GM12878 (cell line): ENCODE data around the gene SLC6A17. TPM values are rescaled to one million over a fixed set of nuclear protein-coding genes. Genes with fewer than 3 reads are reported as not detected.

Experiments
- ATAC-seq: fragments of 200-7000 bp; cut with Tn5 transposase; 3 replicates; pipeline ENCODE4 v1.9.1; 2020; ENCODE audit warnings: mild to moderate bottlenecking, moderate library complexity
- BruUV-seq: library from RNA; stranded (reverse); fragments of 400-500 nt; replicated peaks from 2 replicates; lab custom pipeline; 2021; lab: Mats Ljungman, UMichigan
- CTCF ChIA-PET: fragments of 300-600 bp; sonication (Branson Sonifier 250); formaldehyde crosslinking; extraction: SDS; loops from one replicate; lab custom pipeline; 2021; ENCODE audit warnings: inconsistent platforms; lab: Yijun Ruan, JAX
- POLR2A ChIA-PET: fragments of 350-600 bp; formaldehyde crosslinking; extraction: SDS; loops from one replicate; lab custom pipeline; 2021; ENCODE audit warnings: inconsistent platforms; lab: Charles Lee
- RAD21 ChIA-PET: fragments of 300-600 bp; sonication (Branson Sonifier 250); formaldehyde crosslinking; loops from one replicate; lab custom pipeline; 2023; ENCODE audit warnings: antibody characterized with exemption; ENCODE audit not compliant: unreplicated experiment; lab: Charles Lee
- SMC1A ChIA-PET: fragments of 300-600 bp; sonication (Branson Sonifier 250); formaldehyde crosslinking; loops from one replicate; lab custom pipeline; 2023; ENCODE audit not compliant: unreplicated experiment, uncharacterized antibody; lab: Charles Lee
- DNase-seq: peaks from one replicate; pipeline ENCODE4 v3.0.0-alpha.2; 2011; ENCODE audit warnings: low read depth, low spot score
- FAIRE-seq: peaks from 3 replicates; lab custom pipeline; 2011; peaks lifted over from hg19 to GRCh38; lab: Jason Lieb, UNC
- H2AFZ ChIP-seq: 2 replicates; pipeline ENCODE4 v1.6.0; 2011; ENCODE audit warnings: low read depth, low read length, control low read depth; ENCODE audit not compliant: control insufficient read depth
- H3K27ac ChIP-seq: 2 replicates; pipeline ENCODE4 v1.5.1; 2011; ENCODE audit warnings: control low read depth; ENCODE audit not compliant: control insufficient read depth, insufficient read depth
- H3K27me3 ChIP-seq, 2 experiments: replicated peaks in 1 of 2; 2 replicates each; pipeline versions ENCODE4 v1.6.0 to v1.6.1; 2011; ENCODE audit warnings: low read length in 1 of 2; ENCODE audit not compliant: control insufficient read depth in 2 of 2, insufficient read depth in 2 of 2
- H3K36me3 ChIP-seq, 2 experiments: 2 replicates each; pipeline ENCODE4 v1.5.1; 2011; ENCODE audit warnings: low read length in 1 of 2; ENCODE audit not compliant: control insufficient read depth in 2 of 2, insufficient read depth in 2 of 2
- H3K4me1 ChIP-seq: 2 replicates; pipeline ENCODE4 v1.6.1; 2011; ENCODE audit warnings: mild to moderate bottlenecking, low read length, moderate library complexity, mixed read lengths; ENCODE audit not compliant: control insufficient read depth, insufficient read depth
- H3K4me2 ChIP-seq: 2 replicates; pipeline ENCODE4 v1.6.0; 2011; ENCODE audit warnings: control low read depth; ENCODE audit not compliant: control insufficient read depth, insufficient read depth
- H3K4me3 ChIP-seq: fragments of 200-600 bp; sonication (generic); 2 replicates; pipeline ENCODE4 v1.5.1; 2016
- H3K79me2 ChIP-seq: 2 replicates; pipeline ENCODE4 v1.6.0; 2011; ENCODE audit warnings: low read length; ENCODE audit not compliant: control insufficient read depth, insufficient read depth
- H3K9ac ChIP-seq: 2 replicates; pipeline ENCODE4 v1.8.0; 2011; ENCODE audit warnings: low read length, control low read depth, mixed read lengths; ENCODE audit not compliant: control insufficient read depth, insufficient read depth
- H3K9me3 ChIP-seq: replicated peaks from 3 replicates; pipeline ENCODE4 v1.5.1; 2011; ENCODE audit warnings: mild to moderate bottlenecking, low read length; ENCODE audit not compliant: control insufficient read depth, insufficient read depth
- H4K20me1 ChIP-seq: 2 replicates; pipeline ENCODE4 v1.6.0; 2011; ENCODE audit not compliant: control insufficient read depth, insufficient read depth
- CHD1 ChIP-seq: IDR thresholded peaks from 2 replicates; pipeline ENCODE4 v1.6.1; 2012; ENCODE audit warnings: low read depth, low read length, improper control_type of control experiment
- E2F8 ChIP-seq: fragments of 450-650 bp; IDR thresholded peaks from 2 replicates; pipeline ENCODE4 v1.6.1; 2018; ENCODE audit warnings: mild to moderate bottlenecking, low read depth, moderate library complexity; ENCODE audit not compliant: partially characterized antibody
- KDM1A ChIP-seq: fragments of 200-600 bp; sonication (generic); IDR thresholded peaks from 2 replicates; pipeline ENCODE4 v1.6.1; 2016; ENCODE audit warnings: borderline replicate concordance
- NFYB ChIP-seq: IDR thresholded peaks from 2 replicates; pipeline ENCODE4 v1.6.1; 2011; ENCODE audit warnings: low read depth, mild to moderate bottlenecking, low read length, improper control_type of control experiment, moderate library complexity; ENCODE audit not compliant: insufficient read depth
- REST ChIP-seq: IDR thresholded peaks from 2 replicates; pipeline ENCODE4 v1.6.1; 2012; ENCODE audit warnings: mild to moderate bottlenecking, low read depth, low read length
- WGBS: methylation state at CpG from one replicate; pipeline ENCODE4 v1.1.6; 2016; ENCODE audit warnings: low lambda C conversion rate; ENCODE audit not compliant: insufficient replicate concordance, insufficient coverage; ENCODE audit errors: missing lambda C conversion rate; 5-methylcytosine and 5-hydroxymethylcytosine counted together
- in situ Hi-C: fragments of 300-500 bp; cut with MboI; formaldehyde crosslinking; loops from 9 replicates; pipeline ENCODE4 v1.14.3; 2018; ENCODE audit warnings: mixed read lengths
- intact Hi-C: fragments of 100-400 bp; cut with micrococcal nuclease; formaldehyde crosslinking; loops from one replicate; pipeline ENCODE4 v1.14.2; 2022; ENCODE audit not compliant: unreplicated experiment
- polyA plus RNA-seq, 11 experiments: library from polyadenylated mRNA; depleted of rRNA in 4 of 11; unstranded in 6 of 11; stranded (reverse) in 5 of 11; fragments of >200 nt; fragmentation: Nextera tagmentation in 4 of 11; fragmentation: Illumina TruSeq in 1 of 11; extraction: Ambion mirVana in 4 of 11; extraction: Trizol in 1 of 11; gene quantifications; 1 replicate in 1 of 11; 2 replicates in 10 of 11; pipeline versions ENCODE4 v1.2.1 to v1.2.3, GENCODE V29; 2011 to 2016; ENCODE audit warnings: inconsistent platforms in 2 of 11, missing spikeins in 2 of 11, low read depth in 1 of 11
- total RNA-seq, 4 experiments: library from RNA; depleted of rRNA in 3 of 4; stranded (reverse); fragments of >200 nt in 3 of 4; fragmentation: Illumina TruSeq in 1 of 4; extraction: Trizol in 1 of 4; gene quantifications; 2 replicates each; pipeline versions ENCODE4 v1.2.1 to v1.2.3, GENCODE V29; 2013 to 2021

Gene SLC6A17
- total and polyA plus RNA-seq, 10 of the 15 experiments (the other 5 are each of a cell fraction or from before 2014, with no cell fraction given) = not detected

- TF ChIP-seq E2F8 = no peak
- no peak for TF ChIP-seq CHD1
- no peak for TF ChIP-seq KDM1A
Observed at GRCh38 chr1:110153407-110153950, 3.2 kb downstream of the SLC6A17 start (continued).

- ChIA-PET CTCF (no interaction called here), POLR2A (no interaction called here), SMC1A (no interaction called here)
- H3K27ac ChIP-seq = no peak overlapping the region
- H3K36me3 ChIP-seq = no peaks in the 10 kb centered on the region
- no peaks in the 10 kb centered on the region for H3K9me3 ChIP-seq
- no peaks in the 10 kb centered on the region for H4K20me1 ChIP-seq
- H3K79me2 ChIP-seq = no peaks in the 10 kb centered on the region
- H3K4me2 ChIP-seq = no peak overlapping the region
- FAIRE-seq = no peak
- H3K27me3 ChIP-seq = peaks cover 3 to 4% of the 10 kb centered on the region in 2 experiments; a peak in 3 of 4 replicates
- peak; percentile 96 for TF ChIP-seq REST
- no peak for TF ChIP-seq NFYB
- TF ChIP-seq, all 136 proteins: peak for 1
- H2AFZ ChIP-seq = no peak overlapping the region
- RAD21 ChIA-PET = no interaction called here
- no peak for DNase-seq
- ATAC-seq = peak; percentile 66
- no peak overlapping the region for H3K9ac ChIP-seq
- intact Hi-C loops = no loop called here
- no TSS peak for BruUV-seq
- WGBS = 26% methylated on average over 7 of the region's 7 CpGs
- H3K4me3 ChIP-seq = no peak overlapping the region
- in situ Hi-C loops = no loop called here
- no peaks in the 10 kb centered on the region for H3K4me1 ChIP-seq
Observed at GRCh38 chr1:110155878-110156522, 5.7 kb downstream of the SLC6A17 start.
